Liver (tissue), 9 donors: ENCODE data around the gene BRMS1L. TPM values are rescaled to one million over a fixed set of nuclear protein-coding genes. Genes with fewer than 3 reads are reported as not detected.

Experiments used
- DNase-seq: peaks from one replicate; pipeline ENCODE4 v3.0.0-alpha.2; 2017; ENCODE audit warnings: low spot score
- H3K27ac ChIP-seq, 2 donors: one replicate each; pipeline ENCODE4 v1.7.0; 2013; ENCODE audit warnings: inconsistent platforms in 2 of 2, low read length in 2 of 2, control low read depth in 1 of 2, low read depth in 1 of 2, mild to moderate bottlenecking in 1 of 2
- H3K27me3 ChIP-seq, 4 donors: one replicate each; pipeline versions ENCODE4 v1.6.1 to v1.7.0; 2013; ENCODE audit warnings: low read length in 3 of 4, inconsistent platforms in 1 of 4, mild to moderate bottlenecking in 1 of 4, moderate library complexity in 1 of 4; ENCODE audit not compliant: control insufficient read depth in 4 of 4, insufficient read depth in 4 of 4
- H3K36me3 ChIP-seq, 4 donors: one replicate each; pipeline versions ENCODE4 v1.6.1 to v1.7.0; 2013; ENCODE audit warnings: low read length in 3 of 4, mild to moderate bottlenecking in 3 of 4, low read depth in 1 of 4, moderate library complexity in 1 of 4; ENCODE audit not compliant: control insufficient read depth in 4 of 4, insufficient read depth in 3 of 4
- H3K4me1 ChIP-seq, 4 donors: one replicate each; pipeline versions ENCODE4 v1.6.1 to v1.7.0; 2013; ENCODE audit warnings: low read length in 3 of 4, mild to moderate bottlenecking in 3 of 4, moderate library complexity in 1 of 4; ENCODE audit not compliant: control insufficient read depth in 4 of 4, insufficient read depth in 4 of 4
- H3K4me3 ChIP-seq, 3 donors: one replicate each; pipeline versions ENCODE4 v1.6.1 to v1.7.0; 2013; ENCODE audit warnings: low read length in 3 of 3, control low read depth in 1 of 3, low read depth in 1 of 3, mild to moderate bottlenecking in 1 of 3
- H3K9ac ChIP-seq, 2 donors: one replicate each; pipeline ENCODE4 v1.7.0; 2013; ENCODE audit warnings: low read length in 2 of 2, mild to moderate bottlenecking in 2 of 2, moderate library complexity in 2 of 2, control low read depth in 1 of 2, low read depth in 1 of 2
- H3K9me3 ChIP-seq, 4 donors: one replicate each; pipeline versions ENCODE4 v1.6.1 to v1.7.0; 2013; ENCODE audit warnings: low read length in 3 of 4; ENCODE audit not compliant: control insufficient read depth in 4 of 4
- EGR1 ChIP-seq, 2 donors: IDR thresholded peaks; 2 replicates each; pipeline ENCODE4 v1.6.1; 2016 to 2018; ENCODE audit warnings: antibody characterized with exemption in 2 of 2, low read depth in 2 of 2
- FOXA1 ChIP-seq: IDR thresholded peaks from 2 replicates; pipeline ENCODE4 v1.6.1; 2016; ENCODE audit warnings: antibody characterized with exemption
- FOXA2 ChIP-seq: IDR thresholded peaks from 2 replicates; pipeline ENCODE4 v1.6.1; 2016; ENCODE audit warnings: antibody characterized with exemption
- GABPA ChIP-seq, 2 donors: IDR thresholded peaks in 1 of 2; conservative IDR thresholded peaks in 1 of 2; 2 replicates each; pipeline ENCODE4 v1.6.1; 2016; ENCODE audit warnings: antibody characterized with exemption in 2 of 2, mild to moderate bottlenecking in 1 of 2, moderate library complexity in 1 of 2
- HNF4A ChIP-seq, 2 donors: conservative IDR thresholded peaks; 2 replicates each; pipeline ENCODE4 v1.6.1; 2016; ENCODE audit warnings: antibody characterized with exemption in 2 of 2, mild to moderate bottlenecking in 2 of 2
- JUND ChIP-seq, 2 donors: IDR thresholded peaks; 2 replicates each; pipeline ENCODE4 v1.6.1; 2016; ENCODE audit warnings: antibody characterized with exemption in 2 of 2
- RAD21 ChIP-seq, 2 donors: IDR thresholded peaks; 2 replicates each; pipeline ENCODE4 v1.6.1; 2016; ENCODE audit warnings: antibody characterized with exemption in 2 of 2, mild to moderate bottlenecking in 2 of 2
- SP1 ChIP-seq: IDR thresholded peaks from 2 replicates; pipeline ENCODE4 v1.6.1; 2018; ENCODE audit warnings: antibody characterized with exemption, mild to moderate bottlenecking
- TAF1 ChIP-seq: conservative IDR thresholded peaks from 2 replicates; pipeline ENCODE4 v1.6.1; 2016; ENCODE audit warnings: antibody characterized with exemption, mild to moderate bottlenecking
- WGBS: extraction: QIAGEN DNeasy Blood & Tissue Kit; methylation state at CpG from one replicate; pipeline ENCODE4 v1.1.7; 2013; 5-methylcytosine and 5-hydroxymethylcytosine counted together
- polyA plus RNA-seq, 2 donors: library from polyadenylated mRNA; stranded (reverse) in 1 of 2; unstranded in 1 of 2; fragments of 200-250 nt in 1 of 2; fragments of >200 nt in 1 of 2; fragmentation: Nextera tagmentation in 1 of 2; extraction: Ambion mirVana in 1 of 2; gene quantifications; one replicate each; pipeline versions ENCODE4 v1.2.1 to v1.2.3, GENCODE V29; 2013 to 2015
- total RNA-seq, 2 donors: library from RNA; depleted of rRNA; stranded (reverse); fragments of >200 nt; gene quantifications; one replicate each; pipeline ENCODE4 v1.2.3, GENCODE V29; 2014
- TF ChIP-seq, protein P1 (sequence below): fragments of 150-350 bp; IDR thresholded peaks from 2 replicates; pipeline ENCODE4 v1.5.1; 2017; ENCODE audit warnings: improper control_type of control experiment, low read depth, low read length; ENCODE audit not compliant: missing input control
- TF ChIP-seq, protein P2 (sequence below): IDR thresholded peaks from 2 replicates; pipeline ENCODE4 v1.6.1; 2016; ENCODE audit warnings: antibody characterized with exemption
- TF ChIP-seq, protein P3 (sequence below): IDR thresholded peaks from 2 replicates; pipeline ENCODE4 v1.6.1; 2016; ENCODE audit warnings: antibody characterized with exemption
- donor health status: healthy.
- donor health status: healthy.
- donor health status: healthy.
- donor health status: healthy.
- donor health status: healthy.

BRMS1L gene
- total and polyA plus RNA-seq, 4 donors, result 2.7 to 3.7 (median 3.4) TPM

DNA sequence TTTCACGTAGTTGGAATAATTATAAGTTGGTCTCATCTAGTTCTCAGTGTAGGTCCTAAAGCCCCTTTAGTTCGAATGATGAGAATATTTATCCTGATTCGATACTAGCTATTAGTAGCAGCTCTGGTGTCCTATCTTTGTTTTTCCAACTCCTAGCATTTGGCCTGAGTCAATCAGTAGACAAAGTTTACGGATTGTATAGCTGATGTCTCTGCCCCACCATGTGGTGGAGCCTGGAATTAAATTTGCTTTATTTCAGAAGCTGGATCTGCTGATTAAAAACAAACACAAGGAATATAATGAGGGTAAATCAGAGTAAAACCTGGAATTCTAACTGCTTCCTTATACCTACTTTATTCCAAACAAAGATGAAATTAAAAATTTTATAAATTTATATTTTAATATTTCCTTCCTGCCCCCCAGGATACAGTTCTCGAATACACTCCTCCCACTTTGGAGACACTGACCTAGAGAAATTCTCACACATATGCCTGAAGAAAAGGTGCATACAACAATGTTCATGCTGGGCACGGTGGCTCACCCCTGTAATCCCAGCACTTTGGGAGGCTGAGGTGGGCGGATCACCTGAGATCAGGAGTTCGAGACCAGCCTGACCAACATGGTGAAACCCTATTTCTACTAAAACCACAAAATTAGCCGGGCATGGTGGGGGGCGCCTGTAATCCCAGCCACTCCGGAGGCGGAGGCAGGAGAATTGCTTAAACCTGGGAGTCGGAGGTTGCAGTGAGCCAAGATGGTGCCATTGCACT, 7.6 kb upstream of the BRMS1L start:
- TF ChIP-seq, protein P1, sequence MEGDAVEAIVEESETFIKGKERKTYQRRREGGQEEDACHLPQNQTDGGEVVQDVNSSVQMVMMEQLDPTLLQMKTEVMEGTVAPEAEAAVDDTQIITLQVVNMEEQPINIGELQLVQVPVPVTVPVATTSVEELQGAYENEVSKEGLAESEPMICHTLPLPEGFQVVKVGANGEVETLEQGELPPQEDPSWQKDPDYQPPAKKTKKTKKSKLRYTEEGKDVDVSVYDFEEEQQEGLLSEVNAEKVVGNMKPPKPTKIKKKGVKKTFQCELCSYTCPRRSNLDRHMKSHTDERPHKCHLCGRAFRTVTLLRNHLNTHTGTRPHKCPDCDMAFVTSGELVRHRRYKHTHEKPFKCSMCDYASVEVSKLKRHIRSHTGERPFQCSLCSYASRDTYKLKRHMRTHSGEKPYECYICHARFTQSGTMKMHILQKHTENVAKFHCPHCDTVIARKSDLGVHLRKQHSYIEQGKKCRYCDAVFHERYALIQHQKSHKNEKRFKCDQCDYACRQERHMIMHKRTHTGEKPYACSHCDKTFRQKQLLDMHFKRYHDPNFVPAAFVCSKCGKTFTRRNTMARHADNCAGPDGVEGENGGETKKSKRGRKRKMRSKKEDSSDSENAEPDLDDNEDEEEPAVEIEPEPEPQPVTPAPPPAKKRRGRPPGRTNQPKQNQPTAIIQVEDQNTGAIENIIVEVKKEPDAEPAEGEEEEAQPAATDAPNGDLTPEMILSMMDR, result peak; percentile 79
- TF ChIP-seq RAD21 (IDR thresholded peaks at IDR 0.05) (peak; percentile 90 to 93), GABPA (IDR thresholded peaks at IDR 0.05 in 1 of 2, conservative IDR thresholded peaks at IDR 0.05 in 1 of 2) (no peak)
- H3K4me3 ChIP-seq, result no peak overlapping the region
- 62% methylated on average over 13 of the region's 13 CpGs for WGBS
- no peaks in the 10 kb centered on the region for H3K9me3 ChIP-seq
- H3K27me3 ChIP-seq, result no peaks in the 10 kb centered on the region
- no peak overlapping the region for H3K9ac ChIP-seq
- H3K4me1 ChIP-seq, result no peaks in the 10 kb centered on the region
- H3K36me3 ChIP-seq, result no peaks in the 10 kb centered on the region
- H3K27ac ChIP-seq, result no peak overlapping the region
- DNase-seq, result no peak

DNA sequence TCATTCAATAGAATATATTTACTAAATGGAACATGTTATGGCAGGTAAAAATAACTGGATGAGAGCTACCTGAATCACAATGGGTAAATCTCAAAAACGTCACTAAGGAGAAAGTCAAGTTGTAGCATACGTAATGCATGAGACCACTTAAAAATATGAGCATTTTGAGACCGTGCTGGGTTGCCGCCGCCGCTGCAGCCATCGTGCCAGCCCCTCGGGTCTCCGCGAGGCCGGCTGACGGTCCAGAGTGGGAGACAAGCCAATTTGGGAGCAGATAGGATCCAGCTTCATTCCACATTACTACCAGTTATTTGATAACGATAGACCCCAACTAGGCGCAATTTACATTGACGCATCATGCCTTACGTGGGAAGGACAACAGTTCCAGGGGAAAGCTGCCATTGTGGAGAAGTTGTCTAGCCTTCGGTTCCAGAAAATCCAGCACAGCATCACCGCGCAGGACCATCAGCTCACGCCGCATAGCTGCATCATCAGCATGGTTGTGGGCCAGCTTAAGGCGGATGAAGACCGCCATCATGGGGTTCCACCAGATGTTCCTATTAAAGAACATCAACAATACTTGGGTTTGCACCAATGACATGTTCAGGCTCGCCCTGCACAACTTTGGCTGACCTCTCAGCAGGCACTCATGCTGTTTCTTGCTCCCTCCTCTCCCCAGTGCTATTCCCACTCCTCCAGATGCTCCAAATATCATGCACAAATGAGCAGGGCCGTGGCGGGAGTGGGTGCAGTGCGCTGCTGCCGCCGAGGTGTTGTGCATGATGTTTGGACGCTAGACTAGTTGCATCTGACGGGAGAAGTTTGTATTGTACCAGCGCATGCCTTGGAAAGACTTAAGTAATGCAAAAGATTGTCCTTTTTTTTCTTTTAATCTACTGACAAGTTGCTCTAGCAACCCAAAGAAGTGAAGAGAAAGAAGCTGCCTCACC, 6.3 kb upstream of the BRMS1L start:
- no peak for TF ChIP-seq RAD21 (IDR thresholded peaks at IDR 0.05)
- TF ChIP-seq GABPA (IDR thresholded peaks at IDR 0.05 in 1 of 2, conservative IDR thresholded peaks at IDR 0.05 in 1 of 2), result no peak
- TF ChIP-seq, protein P2, sequence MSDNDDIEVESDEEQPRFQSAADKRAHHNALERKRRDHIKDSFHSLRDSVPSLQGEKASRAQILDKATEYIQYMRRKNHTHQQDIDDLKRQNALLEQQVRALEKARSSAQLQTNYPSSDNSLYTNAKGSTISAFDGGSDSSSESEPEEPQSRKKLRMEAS, result no peak
- TF ChIP-seq JUND (IDR thresholded peaks at IDR 0.05), result no peak
- TF ChIP-seq FOXA2, result no peak
- TF ChIP-seq EGR1 (IDR thresholded peaks at IDR 0.05; ENCODE audit: low read depth in 2 of 2), result no peak
- TF ChIP-seq HNF4A (conservative IDR thresholded peaks at IDR 0.05), result no peak
- TF ChIP-seq, protein P3, sequence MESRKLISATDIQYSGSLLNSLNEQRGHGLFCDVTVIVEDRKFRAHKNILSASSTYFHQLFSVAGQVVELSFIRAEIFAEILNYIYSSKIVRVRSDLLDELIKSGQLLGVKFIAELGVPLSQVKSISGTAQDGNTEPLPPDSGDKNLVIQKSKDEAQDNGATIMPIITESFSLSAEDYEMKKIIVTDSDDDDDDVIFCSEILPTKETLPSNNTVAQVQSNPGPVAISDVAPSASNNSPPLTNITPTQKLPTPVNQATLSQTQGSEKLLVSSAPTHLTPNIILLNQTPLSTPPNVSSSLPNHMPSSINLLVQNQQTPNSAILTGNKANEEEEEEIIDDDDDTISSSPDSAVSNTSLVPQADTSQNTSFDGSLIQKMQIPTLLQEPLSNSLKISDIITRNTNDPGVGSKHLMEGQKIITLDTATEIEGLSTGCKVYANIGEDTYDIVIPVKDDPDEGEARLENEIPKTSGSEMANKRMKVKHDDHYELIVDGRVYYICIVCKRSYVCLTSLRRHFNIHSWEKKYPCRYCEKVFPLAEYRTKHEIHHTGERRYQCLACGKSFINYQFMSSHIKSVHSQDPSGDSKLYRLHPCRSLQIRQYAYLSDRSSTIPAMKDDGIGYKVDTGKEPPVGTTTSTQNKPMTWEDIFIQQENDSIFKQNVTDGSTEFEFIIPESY, result no peak
- TF ChIP-seq SP1, result no peak
- TF ChIP-seq FOXA1, result no peak
- TF ChIP-seq, protein P1, result no peak
- TF ChIP-seq TAF1, result no peak
- no peak overlapping the region for H3K9ac ChIP-seq

More for the DNA sequence above, 6.3 kb upstream of the BRMS1L start:
- no peaks in the 10 kb centered on the region for H3K27me3 ChIP-seq
- H3K9me3 ChIP-seq, result no peaks in the 10 kb centered on the region
- no peaks in the 10 kb centered on the region for H3K36me3 ChIP-seq
- no peak for DNase-seq
- H3K27ac ChIP-seq, result no peak overlapping the region
- no peaks in the 10 kb centered on the region for H3K4me1 ChIP-seq
- no peak overlapping the region for H3K4me3 ChIP-seq
- 94% methylated on average over 32 of the region's 32 CpGs for WGBS
